Measurements from ENCODE around the gene STXBP4.

DNA sequence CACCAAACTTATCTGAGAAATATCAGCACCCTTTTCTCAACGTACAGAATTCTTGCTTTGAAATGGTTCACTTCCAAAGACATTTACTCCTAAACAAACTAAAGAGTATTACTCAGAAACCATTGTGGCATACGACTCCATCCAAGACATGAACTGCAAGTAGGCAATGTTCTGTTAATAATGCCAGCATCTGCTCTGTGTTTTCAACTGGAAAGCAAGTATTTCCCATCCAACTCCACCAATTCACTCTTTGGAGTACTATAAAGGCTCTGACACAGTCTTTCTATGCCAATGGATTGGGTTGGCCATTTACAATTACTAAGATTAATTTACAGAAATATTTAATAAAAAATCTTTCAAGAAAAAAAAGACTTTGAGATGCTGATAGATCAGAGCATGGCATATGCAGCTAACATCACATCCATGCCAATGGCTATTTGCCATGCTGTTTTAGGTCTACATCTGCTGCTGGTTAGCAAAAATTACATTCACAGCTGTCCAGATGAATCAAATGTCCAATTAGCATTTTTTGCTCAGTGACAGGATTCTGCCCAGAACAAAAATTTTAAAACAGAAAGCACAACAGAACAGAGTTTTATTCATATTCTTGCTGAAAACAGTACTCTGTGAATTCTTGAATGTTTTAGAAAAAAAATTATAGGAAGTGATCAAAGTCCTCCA, 230.3 kb downstream of the STXBP4 start:
- TF ChIP-seq, protein P1, sequence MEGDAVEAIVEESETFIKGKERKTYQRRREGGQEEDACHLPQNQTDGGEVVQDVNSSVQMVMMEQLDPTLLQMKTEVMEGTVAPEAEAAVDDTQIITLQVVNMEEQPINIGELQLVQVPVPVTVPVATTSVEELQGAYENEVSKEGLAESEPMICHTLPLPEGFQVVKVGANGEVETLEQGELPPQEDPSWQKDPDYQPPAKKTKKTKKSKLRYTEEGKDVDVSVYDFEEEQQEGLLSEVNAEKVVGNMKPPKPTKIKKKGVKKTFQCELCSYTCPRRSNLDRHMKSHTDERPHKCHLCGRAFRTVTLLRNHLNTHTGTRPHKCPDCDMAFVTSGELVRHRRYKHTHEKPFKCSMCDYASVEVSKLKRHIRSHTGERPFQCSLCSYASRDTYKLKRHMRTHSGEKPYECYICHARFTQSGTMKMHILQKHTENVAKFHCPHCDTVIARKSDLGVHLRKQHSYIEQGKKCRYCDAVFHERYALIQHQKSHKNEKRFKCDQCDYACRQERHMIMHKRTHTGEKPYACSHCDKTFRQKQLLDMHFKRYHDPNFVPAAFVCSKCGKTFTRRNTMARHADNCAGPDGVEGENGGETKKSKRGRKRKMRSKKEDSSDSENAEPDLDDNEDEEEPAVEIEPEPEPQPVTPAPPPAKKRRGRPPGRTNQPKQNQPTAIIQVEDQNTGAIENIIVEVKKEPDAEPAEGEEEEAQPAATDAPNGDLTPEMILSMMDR (conservative IDR thresholded peaks at IDR 0.05; ENCODE audit: low read depth in 2 of 2) = no peak
- TF ChIP-seq EZH2 (IDR thresholded peaks at IDR 0.05; ENCODE audit: low read depth, unreplicated experiment) (no peak), POLR2AphosphoS5 (IDR thresholded peaks at IDR 0.05; ENCODE audit: low read depth) (no peak), EZH2phosphoT487 (IDR thresholded peaks at IDR 0.05; ENCODE audit: unreplicated experiment) (no peak), NANOG (IDR thresholded peaks at IDR 0.05; ENCODE audit: borderline replicate concordance) (no peak), ZNF331 (CRISPR knock-in tag; IDR thresholded peaks at IDR 0.05; ENCODE audit: low read depth) (no peak)
- TF ChIP-seq, protein P2, sequence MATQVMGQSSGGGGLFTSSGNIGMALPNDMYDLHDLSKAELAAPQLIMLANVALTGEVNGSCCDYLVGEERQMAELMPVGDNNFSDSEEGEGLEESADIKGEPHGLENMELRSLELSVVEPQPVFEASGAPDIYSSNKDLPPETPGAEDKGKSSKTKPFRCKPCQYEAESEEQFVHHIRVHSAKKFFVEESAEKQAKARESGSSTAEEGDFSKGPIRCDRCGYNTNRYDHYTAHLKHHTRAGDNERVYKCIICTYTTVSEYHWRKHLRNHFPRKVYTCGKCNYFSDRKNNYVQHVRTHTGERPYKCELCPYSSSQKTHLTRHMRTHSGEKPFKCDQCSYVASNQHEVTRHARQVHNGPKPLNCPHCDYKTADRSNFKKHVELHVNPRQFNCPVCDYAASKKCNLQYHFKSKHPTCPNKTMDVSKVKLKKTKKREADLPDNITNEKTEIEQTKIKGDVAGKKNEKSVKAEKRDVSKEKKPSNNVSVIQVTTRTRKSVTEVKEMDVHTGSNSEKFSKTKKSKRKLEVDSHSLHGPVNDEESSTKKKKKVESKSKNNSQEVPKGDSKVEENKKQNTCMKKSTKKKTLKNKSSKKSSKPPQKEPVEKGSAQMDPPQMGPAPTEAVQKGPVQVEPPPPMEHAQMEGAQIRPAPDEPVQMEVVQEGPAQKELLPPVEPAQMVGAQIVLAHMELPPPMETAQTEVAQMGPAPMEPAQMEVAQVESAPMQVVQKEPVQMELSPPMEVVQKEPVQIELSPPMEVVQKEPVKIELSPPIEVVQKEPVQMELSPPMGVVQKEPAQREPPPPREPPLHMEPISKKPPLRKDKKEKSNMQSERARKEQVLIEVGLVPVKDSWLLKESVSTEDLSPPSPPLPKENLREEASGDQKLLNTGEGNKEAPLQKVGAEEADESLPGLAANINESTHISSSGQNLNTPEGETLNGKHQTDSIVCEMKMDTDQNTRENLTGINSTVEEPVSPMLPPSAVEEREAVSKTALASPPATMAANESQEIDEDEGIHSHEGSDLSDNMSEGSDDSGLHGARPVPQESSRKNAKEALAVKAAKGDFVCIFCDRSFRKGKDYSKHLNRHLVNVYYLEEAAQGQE (IDR thresholded peaks at IDR 0.05; ENCODE audit: unreplicated experiment) = no peak
